ENCODE data around the gene ZNF343.

DNA sequence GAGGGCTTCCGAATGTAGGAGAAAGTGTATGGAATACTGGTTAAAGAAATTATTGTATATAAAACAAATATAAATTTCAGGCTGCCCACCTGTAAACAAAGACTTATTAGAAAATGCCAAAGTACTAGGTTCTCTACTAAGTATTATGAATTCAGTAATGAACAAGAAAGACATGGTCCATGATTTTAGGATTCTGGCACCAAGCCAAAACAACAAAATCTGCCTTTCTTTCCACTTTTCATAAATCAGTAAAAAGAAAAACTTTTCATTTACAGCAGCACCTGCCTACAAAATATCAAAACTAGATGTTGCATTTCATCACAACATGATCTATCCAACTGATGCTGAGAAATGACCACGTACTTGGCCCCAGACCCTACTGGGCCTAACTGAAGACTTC is 23.6 kb downstream of the ZNF343 start:
- TF ChIP-seq, protein P1, sequence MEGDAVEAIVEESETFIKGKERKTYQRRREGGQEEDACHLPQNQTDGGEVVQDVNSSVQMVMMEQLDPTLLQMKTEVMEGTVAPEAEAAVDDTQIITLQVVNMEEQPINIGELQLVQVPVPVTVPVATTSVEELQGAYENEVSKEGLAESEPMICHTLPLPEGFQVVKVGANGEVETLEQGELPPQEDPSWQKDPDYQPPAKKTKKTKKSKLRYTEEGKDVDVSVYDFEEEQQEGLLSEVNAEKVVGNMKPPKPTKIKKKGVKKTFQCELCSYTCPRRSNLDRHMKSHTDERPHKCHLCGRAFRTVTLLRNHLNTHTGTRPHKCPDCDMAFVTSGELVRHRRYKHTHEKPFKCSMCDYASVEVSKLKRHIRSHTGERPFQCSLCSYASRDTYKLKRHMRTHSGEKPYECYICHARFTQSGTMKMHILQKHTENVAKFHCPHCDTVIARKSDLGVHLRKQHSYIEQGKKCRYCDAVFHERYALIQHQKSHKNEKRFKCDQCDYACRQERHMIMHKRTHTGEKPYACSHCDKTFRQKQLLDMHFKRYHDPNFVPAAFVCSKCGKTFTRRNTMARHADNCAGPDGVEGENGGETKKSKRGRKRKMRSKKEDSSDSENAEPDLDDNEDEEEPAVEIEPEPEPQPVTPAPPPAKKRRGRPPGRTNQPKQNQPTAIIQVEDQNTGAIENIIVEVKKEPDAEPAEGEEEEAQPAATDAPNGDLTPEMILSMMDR (IDR thresholded peaks at IDR 0.05; ENCODE audit: extremely low read depth in 1 of 2, insufficient read depth in 1 of 2, low read depth in 1 of 2, low read length in 2 of 2): no peak
- TF ChIP-seq MYC (IDR thresholded peaks at IDR 0.05; ENCODE audit: low read depth, low read length) (no peak), POLR2AphosphoS5 (IDR thresholded peaks at IDR 0.05; ENCODE audit: insufficient read depth, low read depth, low read length) (no peak), POLR2A (IDR thresholded peaks at IDR 0.05; ENCODE audit: low read depth, low read length) (no peak)
